T-helper 1 cell treated with Interleukin-12 subunit alpha and Interleukin-12 subunit beta and Interleukin-4 antibody, amounts not matched to agents 30 μg/mL and 1 μg/mL, for 36 hours (primary cell): ENCODE results near the gene APOC1.

Source experiments
- H3K27ac Mint-ChIP-seq: one replicate; pipeline ENCODE4 v1.8.0; 2021; ENCODE audit warnings: mild to moderate bottlenecking, mixed read lengths
- H3K27me3 Mint-ChIP-seq: one replicate; pipeline ENCODE4 v1.8.0; 2021; ENCODE audit warnings: low read depth, mixed read lengths
- H3K36me3 Mint-ChIP-seq: one replicate; pipeline ENCODE4 v1.8.0; 2021; ENCODE audit warnings: low read depth, mixed read lengths
- H3K4me1 Mint-ChIP-seq: one replicate; pipeline ENCODE4 v1.8.0; 2021; ENCODE audit warnings: low read depth, mixed read lengths
- H3K4me3 Mint-ChIP-seq: one replicate; pipeline ENCODE4 v1.8.0; 2021; ENCODE audit warnings: mild to moderate bottlenecking, moderate library complexity, mixed read lengths
- H3K9me3 Mint-ChIP-seq: one replicate; pipeline ENCODE4 v1.8.0; 2021; ENCODE audit warnings: mixed read lengths

The APOC1 gene

DNA sequence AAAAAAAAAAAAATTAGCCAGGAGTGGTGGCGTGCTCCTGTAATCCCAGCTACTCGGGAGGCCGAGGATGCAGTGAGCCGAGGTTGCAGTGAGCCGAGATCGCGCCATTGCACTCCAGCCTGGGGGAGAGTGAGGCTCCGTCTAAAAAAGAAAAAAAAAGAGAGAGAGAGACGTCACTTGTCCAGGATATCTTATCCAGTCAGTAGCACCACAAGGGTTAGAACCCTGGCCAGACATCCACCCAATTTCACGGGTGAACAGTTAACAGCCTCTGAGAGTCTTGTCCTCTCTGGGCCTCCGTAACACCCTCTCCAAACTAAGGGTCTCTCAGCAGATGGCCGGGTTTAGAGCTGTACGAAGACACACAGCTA is 39.9 kb downstream of the APOC1 start:
- Mint-ChIP-seq H3K27ac (peak overlapping the region; percentile 100), H3K9me3 (no peaks in the 10 kb centered on the region), H3K4me1 (peaks cover 33% of the 10 kb centered on the region)

GRCh38 chr19:44954649-44955504 is 40.5 kb downstream of the APOC1 start, which contains the start of gene CLPTM1:
Gene CLPTM1, plus strand, starts transcription at chr19:44955380. Its CDS starts 16 bp downstream, at chr19:44955396.
- Mint-ChIP-seq H3K4me1 (peaks cover 38% of the 10 kb centered on the region), H3K4me3 (peak within 1 kb of the TSS; percentile 100), H3K27me3 (no peaks in the 10 kb centered on the region), H3K36me3 (peaks cover 6% of the 10 kb centered on the region), H3K27ac (peak within 1 kb of the TSS; percentile 100), H3K9me3 (no peaks in the 10 kb centered on the region)

More for the DNA sequence above, 39.9 kb downstream of the APOC1 start:
- no peaks in the 10 kb centered on the region for H3K27me3 Mint-ChIP-seq
- peaks cover 3% of the 10 kb centered on the region for H3K36me3 Mint-ChIP-seq
- H3K4me3 Mint-ChIP-seq = peak overlapping the region; percentile 100

DNA sequence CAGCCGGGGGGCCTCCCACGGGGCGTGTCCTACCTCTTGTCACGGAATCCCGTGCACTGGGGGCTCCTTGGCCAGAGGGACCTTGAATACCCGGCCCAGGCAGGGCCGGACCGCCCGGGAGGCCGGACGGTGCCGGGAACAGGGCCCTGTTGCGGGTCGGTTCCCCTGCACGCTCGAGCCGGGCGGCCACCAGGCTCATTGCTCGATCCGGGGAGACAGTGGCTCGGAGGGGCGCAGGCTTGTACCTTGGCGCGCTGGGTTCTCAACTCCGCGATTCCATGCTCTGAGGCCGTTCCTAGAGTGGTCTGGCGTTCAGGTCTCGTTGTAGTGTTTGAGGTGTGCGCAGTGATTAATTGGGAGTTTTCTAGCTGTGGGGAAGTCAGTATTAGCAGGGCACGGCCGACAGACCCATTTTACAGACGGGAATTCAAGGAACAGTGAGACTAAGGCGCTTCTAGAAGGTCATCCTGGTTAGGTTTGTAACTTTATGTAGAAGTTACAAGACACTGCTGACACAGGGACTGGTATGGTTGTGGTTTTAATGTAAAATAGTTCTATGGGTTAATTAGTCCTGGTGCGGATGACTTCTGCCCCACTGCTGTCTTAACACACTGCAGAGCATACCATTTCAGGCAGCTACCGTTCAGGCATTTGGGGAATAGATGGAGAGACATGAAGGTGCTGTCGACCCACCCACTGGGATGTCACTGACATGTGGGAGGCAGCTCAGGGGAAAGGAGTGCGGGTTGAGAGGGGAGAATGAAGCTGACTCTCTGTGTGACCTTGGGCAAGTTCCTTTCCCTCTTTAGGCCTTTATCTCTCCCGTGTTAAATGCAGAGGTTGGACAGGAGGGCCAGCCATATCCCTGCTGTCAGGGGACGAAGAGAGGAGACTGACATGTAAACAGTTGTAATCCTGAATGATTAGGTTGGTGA is 41.4 kb downstream of the APOC1 start:
- Mint-ChIP-seq H3K4me1 (peaks cover 43% of the 10 kb centered on the region), H3K27ac (peak overlapping the region; percentile 76), H3K27me3 (no peaks in the 10 kb centered on the region), H3K36me3 (peaks cover 6% of the 10 kb centered on the region), H3K9me3 (no peaks in the 10 kb centered on the region), H3K4me3 (peak overlapping the region; percentile 100)

DNA sequence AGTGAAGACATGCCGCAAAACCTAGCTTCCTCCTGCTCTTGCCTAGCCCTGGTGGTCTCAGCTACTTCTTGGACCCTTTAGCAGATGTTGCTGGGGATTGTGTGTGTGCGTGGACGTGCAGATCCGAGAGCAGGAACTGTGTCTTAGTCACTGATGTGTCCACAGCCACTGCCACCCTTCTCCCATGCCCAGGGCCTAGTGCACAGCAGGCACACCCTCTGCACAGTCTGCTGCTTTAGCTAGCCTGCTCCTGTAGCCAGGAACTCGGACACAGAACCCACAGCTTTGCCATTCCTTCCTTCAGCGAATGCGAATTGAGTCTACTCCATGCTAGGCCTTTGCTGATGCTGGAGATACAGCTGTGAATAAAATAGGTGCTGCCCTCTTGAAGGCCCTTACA is 43.1 kb downstream of the APOC1 start:
- Mint-ChIP-seq H3K9me3 (no peaks in the 10 kb centered on the region), H3K27me3 (no peaks in the 10 kb centered on the region), H3K4me1 (peaks cover 44% of the 10 kb centered on the region), H3K4me3 (peak overlapping the region; percentile 93), H3K36me3 (peaks cover 12% of the 10 kb centered on the region), H3K27ac (no peak overlapping the region)

GRCh38 chr19:44958090-44958489 is 43.7 kb downstream of the APOC1 start:
- Mint-ChIP-seq H3K4me1 (peaks cover 44% of the 10 kb centered on the region), H3K9me3 (no peaks in the 10 kb centered on the region), H3K27ac (no peak overlapping the region), H3K4me3 (no peak overlapping the region), H3K36me3 (peaks cover 12% of the 10 kb centered on the region), H3K27me3 (no peaks in the 10 kb centered on the region)

- Mint-ChIP-seq H3K4me3 (no peak overlapping the region), H3K9me3 (no peaks in the 10 kb centered on the region), H3K36me3 (peaks cover 14% of the 10 kb centered on the region), H3K27me3 (no peaks in the 10 kb centered on the region), H3K4me1 (peaks cover 38% of the 10 kb centered on the region), H3K27ac (peak overlapping the region; percentile 6)
Observed at GRCh38 chr19:44959691-44960090, 45.3 kb downstream of the APOC1 start.

- H3K27ac Mint-ChIP-seq = no peak overlapping the region
- no peak overlapping the region for H3K4me3 Mint-ChIP-seq
- no peaks in the 10 kb centered on the region for H3K9me3 Mint-ChIP-seq
- peaks cover 31% of the 10 kb centered on the region for H3K4me1 Mint-ChIP-seq
- no peaks in the 10 kb centered on the region for H3K27me3 Mint-ChIP-seq
- peaks cover 13% of the 10 kb centered on the region for H3K36me3 Mint-ChIP-seq
Observed at GRCh38 chr19:44960906-44961728, 46.7 kb downstream of the APOC1 start.

DNA sequence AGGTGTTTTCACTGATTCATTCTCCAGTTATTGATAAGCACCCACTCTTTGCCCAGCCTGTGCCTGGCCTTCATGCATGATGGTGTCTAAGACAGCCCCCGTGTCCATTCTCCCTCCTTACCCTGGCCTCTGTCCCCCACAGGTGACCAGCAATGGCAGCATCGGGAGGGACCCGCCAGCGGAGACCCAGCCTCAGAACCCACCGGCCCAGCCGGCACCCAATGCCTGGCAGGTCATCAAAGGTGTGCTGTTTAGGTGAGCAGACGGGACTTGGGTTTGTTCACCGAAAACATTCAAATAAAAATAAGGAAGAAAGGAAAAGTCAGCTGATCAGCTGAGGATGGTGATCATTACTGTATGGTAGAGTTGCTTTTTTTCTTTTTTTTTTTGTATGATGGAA is 47.4 kb downstream of the APOC1 start:
- Mint-ChIP-seq H3K4me3 (no peak overlapping the region), H3K4me1 (peaks cover 25% of the 10 kb centered on the region)

GRCh38 chr19:44968118-44968517 is 53.7 kb downstream of the APOC1 start:
- no peaks in the 10 kb centered on the region for H3K9me3 Mint-ChIP-seq
- H3K36me3 Mint-ChIP-seq = peaks cover 9% of the 10 kb centered on the region
- H3K27me3 Mint-ChIP-seq = no peaks in the 10 kb centered on the region
- H3K27ac Mint-ChIP-seq = no peak overlapping the region
- H3K4me3 Mint-ChIP-seq = no peak overlapping the region
- peaks cover 3% of the 10 kb centered on the region for H3K4me1 Mint-ChIP-seq

More for the DNA sequence above, 47.4 kb downstream of the APOC1 start:
- Mint-ChIP-seq H3K36me3 (peaks cover 13% of the 10 kb centered on the region), H3K27me3 (no peaks in the 10 kb centered on the region), H3K27ac (no peak overlapping the region), H3K9me3 (no peaks in the 10 kb centered on the region)

GRCh38 chr19:44968670-44969069 is 54.3 kb downstream of the APOC1 start:
- no peaks in the 10 kb centered on the region for H3K9me3 Mint-ChIP-seq
- no peak overlapping the region for H3K4me3 Mint-ChIP-seq
- H3K36me3 Mint-ChIP-seq = peaks cover 9% of the 10 kb centered on the region
- H3K27me3 Mint-ChIP-seq = no peaks in the 10 kb centered on the region
- peaks cover 3% of the 10 kb centered on the region for H3K4me1 Mint-ChIP-seq
- no peak overlapping the region for H3K27ac Mint-ChIP-seq
